ENCODE measurements around the gene TLR6. TPM values are rescaled to one million over a fixed set of nuclear protein-coding genes. Genes with fewer than 3 reads are reported as not detected.

The TLR6 gene
- total and polyA plus RNA-seq, 8 donors = 0.07 to 3.9 (median 0.45) TPM

GRCh38 chr4:38869511-38869910, 12.9 kb upstream of the TLR6 start:
- Histone ChIP-seq H3K4me1 (peaks cover 5 to 34% (median 16%) of the 10 kb centered on the region in 3 donors), H3K27ac (peak overlapping the region in 2 of 4 donors; percentile 17 to 95), H3K36me3 (no peaks in the 10 kb centered on the region), H3K27me3 (no peaks in the 10 kb centered on the region), H3K4me3 (peak overlapping the region in 1 of 4 donors; percentile 83), H3K9me3 (no peaks in the 10 kb centered on the region)
- TF ChIP-seq CTCF (IDR thresholded peaks at IDR 0.05) = no peak
- DNase-seq (no peak), FAIRE-seq (no peak), ATAC-seq (no peak)
- intact Hi-C loops (cut with DNase I) = loop anchor here in 1 of 3 donors (10.0 kb wide), 1 partner anchor 105 kb away; no protein-coding TSS in a partner anchor
- WGBS, 2 donors = 41 to 51% methylated on average over 2 of the region's 2 CpGs

- DNase-seq (peak; percentile 34 to 86 (median 66)), ATAC-seq (peak; percentile 30 to 56 (median 50)), FAIRE-seq (no peak)
- no peaks in the 10 kb centered on the region for H3K36me3 ChIP-seq
- TF ChIP-seq CTCF (IDR thresholded peaks at IDR 0.05) = no peak
- no peaks in the 10 kb centered on the region for H3K27me3 ChIP-seq
- peak overlapping the region; percentile 63 to 83 (median 76) for H3K4me3 ChIP-seq
- peaks cover 5 to 34% (median 13%) of the 10 kb centered on the region in 3 donors for H3K4me1 ChIP-seq
- H3K9me3 ChIP-seq = no peaks in the 10 kb centered on the region
- peak overlapping the region; percentile 70 to 95 (median 85) for H3K27ac ChIP-seq
- intact Hi-C loops (cut with DNase I) = loop anchor here in 1 of 3 donors (10.0 kb wide), 1 partner anchor 104 kb away; no protein-coding TSS in a partner anchor
- 9 to 12% methylated on average over 27 to 30 of the region's 30 CpGs for WGBS, 2 donors
These were observed 11.7 kb upstream of the TLR6 start for GRCh38 chr4:38868059-38868960.

- Histone ChIP-seq H3K27ac (peak within 1 kb of the TSS; percentile 70 to 95 (median 85)), H3K4me1 (peaks cover 5 to 29% (median 9%) of the 10 kb centered on the region in 3 donors), H3K9me3 (no peaks in the 10 kb centered on the region), H3K4me3 (peak within 1 kb of the TSS; percentile 63 to 83 (median 76)), H3K27me3 (no peaks in the 10 kb centered on the region), H3K36me3 (no peaks in the 10 kb centered on the region)
- WGBS, 2 donors = 0 to 1% methylated on average over 40 to 66 of the region's 66 CpGs
- DNase-seq (peak; percentile 78 to 91 (median 86)), FAIRE-seq (no peak), ATAC-seq (peak; percentile 90 to 97 (median 94))
- intact Hi-C loops (cut with DNase I) = loop anchor here in 1 of 3 donors (10.0 kb wide), 1 partner anchor 103 kb away; no protein-coding TSS in a partner anchor
- no peak for TF ChIP-seq CTCF (IDR thresholded peaks at IDR 0.05)
These were observed 11.0 kb upstream of the TLR6 start, which contains the start of gene FAM114A1 for GRCh38 chr4:38867478-38868058. Gene FAM114A1 (plus strand): TSS chr4:38867806. CDS start chr4:38878079, 10,273 bp downstream.

- Histone ChIP-seq H3K27ac (peak overlapping the region; percentile 58 to 95 (median 82)), H3K9me3 (no peaks in the 10 kb centered on the region), H3K4me3 (peak overlapping the region; percentile 23 to 83 (median 76)), H3K36me3 (no peaks in the 10 kb centered on the region), H3K4me1 (peaks cover 5 to 23% (median 9%) of the 10 kb centered on the region in 3 donors), H3K27me3 (no peaks in the 10 kb centered on the region)
- DNase-seq = no peak
- WGBS, 2 donors = 39% methylated on average over 11 of the region's 11 CpGs
- intact Hi-C loops (cut with DNase I) = loop anchor here in 1 of 3 donors (10.0 kb wide), 1 partner anchor 102 kb away; no protein-coding TSS in a partner anchor
- TF ChIP-seq CTCF (IDR thresholded peaks at IDR 0.05) = no peak
- ATAC-seq = no peak
- FAIRE-seq = no peak
These were observed 10.4 kb upstream of the TLR6 start for GRCh38 chr4:38866973-38867477.

Measured in pancreas (tissue), 10 donors.